ENCODE measurements around the gene OR1F1. TPM values are rescaled to one million over a fixed set of nuclear protein-coding genes. Genes with fewer than 3 reads are reported as not detected.
"Not testable (repeated sequence)": the region's sequence is repeated elsewhere in the genome, so short reads cannot be mapped to it uniquely, and the experiment has no call there.

Gene OR1F1
- total RNA-seq, 2 donors from 2014 or later: not detected

DNA sequence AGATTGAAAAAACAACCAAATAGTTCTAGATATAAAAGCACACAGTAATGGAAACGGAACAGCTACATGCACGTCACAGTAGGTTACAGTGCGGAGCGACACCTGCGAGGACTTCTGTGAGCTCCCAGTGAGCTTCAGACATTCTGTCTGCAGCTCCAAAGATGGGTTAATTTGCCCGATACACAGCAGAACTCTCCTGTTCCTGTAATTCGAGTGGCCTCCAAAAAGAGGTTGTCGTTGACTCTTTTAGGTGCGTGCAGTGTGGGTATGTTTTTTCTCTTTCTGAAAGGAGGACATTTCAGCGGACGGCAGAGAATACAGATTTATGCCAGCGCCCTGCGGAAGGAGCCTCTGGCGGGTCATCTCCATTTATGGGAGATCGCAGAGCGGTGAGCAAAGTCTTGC, 2.9 kb downstream of the OR1F1 start:
- intact Hi-C loops (cut with DNase I): loop anchor here in 1 of 2 donors (5.0 kb wide), 1 partner anchor 424 kb away; no protein-coding TSS in a partner anchor
- no peak for DNase-seq (ENCODE audit: low spot score)

DNA sequence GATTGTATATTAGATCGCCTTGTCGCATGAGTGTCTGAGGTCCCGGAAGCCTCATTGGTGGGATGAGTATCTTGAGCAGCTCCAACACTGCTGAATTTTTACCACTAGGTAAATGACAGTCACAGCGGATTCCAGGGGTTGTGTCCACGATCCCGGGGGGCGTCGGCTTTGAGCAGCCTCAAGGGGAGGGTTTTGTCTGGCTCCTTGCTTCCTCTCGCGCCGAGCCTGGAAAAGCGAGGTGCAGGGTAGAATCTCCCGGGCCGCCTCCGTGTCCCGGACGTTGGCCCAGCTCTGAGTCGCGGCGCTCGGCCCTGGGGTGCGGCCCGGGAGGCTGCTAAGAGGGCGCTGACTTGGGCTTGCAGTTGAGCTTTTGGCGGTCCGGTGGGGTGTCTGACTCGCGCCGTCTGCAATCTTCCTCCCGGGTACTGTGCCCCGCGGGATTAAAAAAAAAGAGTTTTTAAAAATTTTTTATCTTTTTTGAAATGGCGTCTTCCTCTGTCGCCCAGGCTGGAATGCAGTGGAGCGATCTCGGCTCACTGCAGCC, 4.5 kb downstream of the OR1F1 start:
- intact Hi-C loops (cut with DNase I): loop anchor here in 1 of 2 donors (5.0 kb wide), 1 partner anchor 425 kb away; no protein-coding TSS in a partner anchor
- no peak for DNase-seq (ENCODE audit: low spot score)

DNA sequence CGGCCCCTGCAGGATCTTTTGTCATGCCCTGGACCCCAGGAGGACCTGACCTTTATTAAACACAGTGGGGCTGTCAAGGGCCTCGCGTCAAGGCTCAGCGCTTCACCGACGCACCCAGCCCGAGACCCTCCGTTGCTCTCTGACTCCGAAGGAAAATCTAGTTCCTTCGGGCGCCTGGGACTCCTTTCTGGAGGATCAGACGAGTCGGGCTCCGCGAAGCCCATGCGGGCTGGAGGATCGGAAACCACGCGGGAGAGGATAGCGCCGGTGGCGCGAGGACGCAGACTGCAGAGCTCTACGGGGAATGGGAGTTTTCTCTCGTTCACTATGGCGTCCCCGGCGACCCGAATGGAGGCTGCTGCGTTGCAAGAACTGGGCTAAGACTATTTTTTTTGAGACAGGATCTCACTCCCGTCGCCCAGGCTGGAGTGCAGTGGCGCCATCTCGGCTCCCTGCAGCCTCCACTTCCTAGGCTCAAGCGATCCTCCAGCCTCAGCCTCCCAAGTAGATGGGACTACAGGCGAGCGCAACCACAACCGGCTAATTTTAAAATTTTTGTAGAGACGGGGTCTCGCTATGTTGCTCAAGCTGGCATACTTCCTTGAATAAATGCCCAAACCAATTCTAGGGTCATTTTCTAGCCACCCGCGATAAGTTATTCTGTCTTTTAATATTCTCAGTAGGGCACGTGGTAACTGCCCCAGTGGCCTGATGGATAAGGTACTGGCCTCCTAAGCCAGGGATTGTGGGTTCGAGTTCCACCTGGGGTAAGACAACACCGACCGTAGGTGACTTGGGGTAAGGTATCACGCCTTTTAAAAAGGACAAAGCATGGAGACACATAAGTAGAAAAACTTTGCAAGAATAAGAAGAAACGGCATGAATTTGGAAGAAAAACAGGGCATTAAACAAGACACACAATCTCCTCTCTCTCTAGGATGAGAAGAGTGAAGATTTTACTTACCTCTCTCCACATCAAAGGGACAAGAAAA, 5.5 kb downstream of the OR1F1 start:
- DNase-seq (ENCODE audit: low spot score): no peak
- intact Hi-C loops (cut with DNase I): loop anchor here in 1 of 2 donors (5.0 kb wide), 1 partner anchor 426 kb away; no protein-coding TSS in a partner anchor

GRCh38 chr16:3194792-3195191, 6.8 kb downstream of the OR1F1 start:
- intact Hi-C loops (cut with DNase I): loop anchor here in 1 of 2 donors (5.0 kb wide), 1 partner anchor 427 kb away; no protein-coding TSS in a partner anchor
- DNase-seq (ENCODE audit: low spot score): no peak

DNA sequence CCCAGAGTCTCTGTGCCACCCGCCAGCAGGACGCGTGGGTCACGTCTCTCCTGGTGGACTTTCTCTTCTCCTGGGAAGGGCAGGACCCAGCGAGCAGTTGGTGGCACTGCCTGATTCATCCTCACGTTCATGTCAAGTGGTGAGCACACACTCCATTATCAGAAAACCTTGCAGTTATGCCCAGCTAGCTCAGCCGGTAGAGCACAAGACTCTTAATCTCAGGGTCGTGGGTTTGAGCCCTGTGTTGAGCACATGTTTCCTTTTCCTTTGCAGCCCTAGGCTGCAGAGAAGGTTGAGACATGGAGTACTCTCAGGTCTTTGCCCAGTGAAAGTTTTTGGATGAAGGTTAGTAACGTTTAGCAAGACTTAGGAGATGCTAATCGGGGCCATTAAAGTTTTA, 8.0 kb downstream of the OR1F1 start:
- DNase-seq (ENCODE audit: low spot score): no peak
- intact Hi-C loops (cut with DNase I): no loop called here

- DNase-seq (ENCODE audit: low spot score); intact Hi-C loops (cut with DNase I): not testable (repeated sequence)
Observed at GRCh38 chr16:3197694-3198333, 9.8 kb downstream of the OR1F1 start.

DNA sequence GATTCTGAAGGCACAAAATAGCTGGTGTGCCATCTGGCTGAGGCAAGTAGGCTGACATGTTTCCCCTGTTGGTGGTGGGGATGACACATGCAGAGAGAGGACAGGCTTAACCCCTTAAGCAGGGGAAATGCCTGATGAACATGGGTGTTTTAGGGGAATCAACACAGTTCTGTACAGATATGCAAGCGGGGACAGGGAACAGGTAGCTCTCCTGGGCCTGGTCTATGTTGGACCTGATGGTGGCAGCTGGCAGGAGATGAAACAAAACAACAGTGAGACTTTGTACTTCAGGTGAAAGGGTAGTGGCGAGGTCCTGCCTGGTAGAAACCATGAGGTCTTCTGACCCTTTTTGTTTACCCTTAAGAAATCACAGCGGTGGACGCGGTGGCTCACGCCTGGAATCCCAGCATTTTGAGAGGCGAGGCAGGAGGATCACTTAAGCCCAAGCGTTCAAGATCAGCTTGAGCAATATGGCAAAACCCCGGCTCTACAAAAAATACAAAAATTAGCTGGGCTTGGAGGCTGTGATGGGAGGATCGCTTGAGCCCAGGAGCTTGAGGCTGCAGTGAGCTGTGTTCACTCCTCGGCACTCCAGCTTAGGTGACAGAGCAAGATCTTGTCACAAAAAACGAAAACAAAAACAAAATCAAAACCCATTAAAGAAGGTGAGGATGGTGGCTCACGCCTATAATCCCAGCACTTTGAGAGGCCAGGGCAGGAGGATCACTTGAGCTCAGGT, 10.5 kb downstream of the OR1F1 start:
- intact Hi-C loops (cut with DNase I): no loop called here

GRCh38 chr16:3202903-3203539, 15.0 kb downstream of the OR1F1 start:
- intact Hi-C loops (cut with DNase I): no loop called here
- no peak for DNase-seq (ENCODE audit: low spot score)

More for the DNA sequence above, 10.5 kb downstream of the OR1F1 start:
- DNase-seq (ENCODE audit: low spot score): no peak

DNA sequence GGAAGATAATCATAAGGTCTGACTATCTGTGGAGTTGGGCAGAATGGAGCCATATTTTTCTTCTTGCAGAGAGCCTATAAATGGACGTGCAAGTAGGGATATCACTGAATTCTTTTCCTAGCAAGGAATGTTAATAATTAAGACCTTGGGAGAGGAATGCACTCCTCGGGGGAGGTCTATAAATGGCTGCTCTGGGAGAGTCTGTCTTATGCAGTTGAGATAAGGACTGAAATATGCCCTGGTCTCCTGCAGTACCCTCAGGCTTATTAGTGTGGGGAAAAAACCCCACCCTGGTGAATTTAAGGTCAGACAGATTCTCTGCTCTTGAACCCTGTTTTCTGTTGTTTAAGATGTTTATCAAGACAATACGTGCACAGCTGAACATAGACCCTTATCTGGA, 17.9 kb downstream of the OR1F1 start:
- intact Hi-C loops (cut with DNase I); DNase-seq (ENCODE audit: low spot score): not testable (repeated sequence)

DNA sequence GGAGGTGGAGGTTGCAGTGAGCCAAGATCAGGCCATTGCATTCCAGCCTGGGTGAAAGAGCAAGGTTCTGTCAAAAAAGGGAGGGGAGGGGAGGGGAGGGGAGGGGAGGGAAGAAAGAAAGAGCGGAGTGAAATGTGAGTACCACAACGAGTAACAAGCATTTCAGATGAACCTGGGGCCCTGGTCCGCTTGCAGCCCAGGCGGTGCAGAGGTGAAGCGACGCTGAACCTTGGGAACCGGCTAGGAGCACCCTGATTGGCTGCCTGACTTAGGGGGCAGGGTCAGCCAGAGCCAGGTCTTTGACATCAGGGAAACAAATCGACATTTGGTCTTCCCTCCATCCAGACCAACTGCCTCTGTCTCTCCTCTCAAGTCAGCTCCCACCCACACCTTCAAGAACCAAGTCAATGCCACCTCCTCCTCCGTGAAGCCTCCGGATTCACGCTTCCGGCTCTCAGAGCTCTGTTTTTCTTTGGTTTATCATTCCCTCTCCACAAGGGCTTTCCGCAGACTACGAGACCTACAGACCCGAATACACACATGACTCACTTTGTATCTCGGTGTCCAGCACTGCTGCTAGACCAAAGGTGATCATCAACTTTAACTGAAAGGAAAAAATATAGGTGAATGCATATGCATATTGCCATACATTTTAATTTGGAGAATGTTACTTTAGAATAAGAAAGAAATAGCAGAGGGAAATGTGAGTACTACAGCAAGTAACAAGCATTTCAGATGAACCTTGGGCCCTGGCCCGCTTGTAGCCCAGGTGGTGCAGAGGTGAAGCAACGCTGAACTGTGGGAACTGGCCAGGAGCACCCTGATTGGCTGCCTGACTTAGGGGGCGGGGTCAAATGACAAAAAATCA, 19.3 kb downstream of the OR1F1 start:
- DNase-seq (ENCODE audit: low spot score): no peak
- intact Hi-C loops (cut with DNase I): no loop called here

GRCh38 chr16:3212006-3212405, 24.0 kb downstream of the OR1F1 start:
- intact Hi-C loops (cut with DNase I): no loop called here
- no peak for DNase-seq (ENCODE audit: low spot score)

- DNase-seq (ENCODE audit: low spot score): no peak
- intact Hi-C loops (cut with DNase I): no loop called here
Observed at GRCh38 chr16:3212567-3212966, 24.6 kb downstream of the OR1F1 start.

DNA sequence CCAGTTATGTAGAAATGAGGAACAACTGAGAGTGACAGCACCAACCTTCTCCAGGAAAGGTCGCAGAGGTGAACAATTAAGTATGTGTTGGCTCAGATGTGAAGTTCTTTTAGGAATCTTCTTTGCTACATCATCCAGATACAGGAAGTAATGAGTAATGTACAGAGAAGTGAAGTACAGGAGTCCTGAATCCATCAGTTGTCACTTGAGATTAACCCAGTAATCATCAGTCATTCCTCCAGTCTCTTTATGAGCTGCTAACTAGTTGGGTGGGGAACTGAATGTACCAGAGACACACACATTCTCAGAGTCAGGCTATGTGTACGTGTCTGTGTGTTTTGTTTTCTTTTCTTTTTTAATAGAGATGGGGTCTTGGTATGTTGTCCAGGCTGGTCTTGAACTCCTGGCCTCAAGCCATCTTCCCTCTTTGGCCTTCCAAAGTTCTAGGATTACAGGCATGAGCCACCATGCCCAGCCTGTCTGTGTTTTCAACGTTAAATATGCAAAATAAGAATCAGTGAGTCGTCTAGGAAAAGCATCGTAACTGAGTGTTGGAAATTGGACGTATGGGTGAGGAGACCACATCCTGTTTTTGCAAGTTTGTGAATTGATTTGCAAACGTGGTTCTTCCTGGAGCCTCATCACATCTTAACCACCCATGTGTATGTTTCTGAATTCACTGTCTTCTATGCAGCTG, 27.0 kb downstream of the OR1F1 start:
- no peak for DNase-seq (ENCODE audit: low spot score)
- intact Hi-C loops (cut with DNase I): no loop called here

- intact Hi-C loops (cut with DNase I): no loop called here
- DNase-seq (ENCODE audit: low spot score): no peak
Observed at GRCh38 chr16:3215601-3216262, 27.7 kb downstream of the OR1F1 start.

- intact Hi-C loops (cut with DNase I): no loop called here
- no peak for DNase-seq (ENCODE audit: low spot score)
Observed at GRCh38 chr16:3216263-3216640, 28.2 kb downstream of the OR1F1 start.

- no peak for DNase-seq (ENCODE audit: low spot score)
- intact Hi-C loops (cut with DNase I): no loop called here
Observed at GRCh38 chr16:3220839-3221238, 32.8 kb downstream of the OR1F1 start.

All from posterior vena cava (tissue), 2 donors.